IMR-90 (cell line): Measurements from ENCODE around the gene ITPR2. TPM values are rescaled to one million over a fixed set of nuclear protein-coding genes. Genes with fewer than 3 reads are reported as not detected.
"Not testable (repeated sequence)": the region's sequence is repeated elsewhere in the genome, so short reads cannot be mapped to it uniquely, and the experiment has no call there.

Experiments
- ATAC-seq: fragments of 200-7000 bp; cut with Tn5 transposase; 2 replicates; pipeline ENCODE4 v1.9.1; 2020; ENCODE audit warnings: low read depth, mild to moderate bottlenecking, moderate library complexity
- BruUV-seq: library from RNA; stranded (reverse); fragments of 400-500 nt; replicated peaks from 2 replicates; lab custom pipeline; 2021; lab: Mats Ljungman, UMichigan
- CTCF ChIA-PET: fragments of 300-600 bp; formaldehyde crosslinking; extraction: SDS; loops from one replicate; lab custom pipeline; 2021; ENCODE audit warnings: antibody characterized with exemption; lab: Yijun Ruan, JAX
- POLR2A ChIA-PET: fragments of 300-600 bp; sonication (Branson Sonifier 250); formaldehyde crosslinking; loops from one replicate; lab custom pipeline; 2022; ENCODE audit warnings: antibody characterized with exemption; ENCODE audit not compliant: unreplicated experiment; lab: Charles Lee
- DNase-seq: peaks from one replicate; pipeline ENCODE4 v3.0.0; 2013
- H2AFZ ChIP-seq: replicated peaks from 2 replicates; pipeline ENCODE3; 2013; ENCODE audit warnings: low read length, mild to moderate bottlenecking; ENCODE audit not compliant: poor library complexity
- H2AK5ac ChIP-seq: 2 replicates; pipeline ENCODE4 v1.6.1; 2013; ENCODE audit warnings: low read depth, low read length, inconsistent platforms
- H2AK9ac ChIP-seq: replicated peaks from 2 replicates; pipeline ENCODE3; 2013; ENCODE audit warnings: mild to moderate bottlenecking, low read depth, low read length, moderate library complexity; ENCODE audit not compliant: poor library complexity
- H2BK120ac ChIP-seq: 2 replicates; pipeline ENCODE4 v1.6.1; 2013; ENCODE audit warnings: low read depth, low read length, inconsistent platforms
- H2BK15ac ChIP-seq: 3 replicates; pipeline ENCODE4 v1.6.1; 2013; ENCODE audit warnings: low read depth, low read length, inconsistent platforms
- H2BK20ac ChIP-seq: 2 replicates; pipeline ENCODE4 v1.6.1; 2013; ENCODE audit warnings: low read depth, mild to moderate bottlenecking, inconsistent platforms, low read length, moderate library complexity
- H2BK5ac ChIP-seq: 2 replicates; pipeline ENCODE4 v1.6.1; 2013; ENCODE audit warnings: mild to moderate bottlenecking, low read depth, low read length, inconsistent platforms; ENCODE audit not compliant: poor library complexity, severe bottlenecking
- H3K14ac ChIP-seq: replicated peaks from 2 replicates; pipeline ENCODE4 v1.6.1; 2013; ENCODE audit warnings: low read depth, low read length, inconsistent platforms
- H3K18ac ChIP-seq: 2 replicates; pipeline ENCODE4 v1.6.1; 2013; ENCODE audit warnings: low read depth, low read length, control low read depth
- H3K23ac ChIP-seq: 2 replicates; pipeline ENCODE4 v1.6.1; 2013; ENCODE audit warnings: low read depth, low read length, inconsistent platforms
- H3K27ac ChIP-seq: 2 replicates; pipeline ENCODE4 v1.5.1; 2013; ENCODE audit warnings: mild to moderate bottlenecking, control low read depth, low read length; ENCODE audit not compliant: insufficient read depth
- H3K27me3 ChIP-seq: 2 replicates; pipeline ENCODE4 v1.6.1; 2013; ENCODE audit warnings: low read length; ENCODE audit not compliant: control insufficient read depth, insufficient read depth
- H3K36me3 ChIP-seq: 2 replicates; pipeline ENCODE4 v1.6.1; 2013; ENCODE audit warnings: low read length, mixed read lengths; ENCODE audit not compliant: control insufficient read depth, insufficient read depth
- H3K4ac ChIP-seq: 2 replicates; pipeline ENCODE4 v1.6.1; 2013; ENCODE audit warnings: low read depth, low read length, inconsistent platforms
- H3K4me1 ChIP-seq: 2 replicates; pipeline ENCODE4 v1.6.1; 2013; ENCODE audit warnings: low read length, mixed read lengths; ENCODE audit not compliant: control insufficient read depth, insufficient read depth
- H3K4me2 ChIP-seq: 2 replicates; pipeline ENCODE4 v1.6.1; 2013; ENCODE audit warnings: low read depth, mild to moderate bottlenecking, control low read depth, low read length, moderate library complexity
- H3K4me3 ChIP-seq: 2 replicates; pipeline ENCODE4 v1.5.1; 2013; ENCODE audit warnings: low read depth, mild to moderate bottlenecking, control low read depth, low read length, moderate library complexity; ENCODE audit not compliant: insufficient read depth
- H3K56ac ChIP-seq: 2 replicates; pipeline ENCODE4 v1.6.1; 2013; ENCODE audit warnings: low read length, inconsistent platforms; ENCODE audit not compliant: insufficient read depth; ENCODE audit errors: extremely low read depth
- H3K79me1 ChIP-seq, 2 experiments: 2 replicates each; pipeline ENCODE4 v1.6.1; 2013; ENCODE audit warnings: low read length in 2 of 2, inconsistent platforms in 1 of 2, low read depth in 1 of 2
- H3K9ac ChIP-seq: 2 replicates; pipeline ENCODE4 v1.6.1; 2013; ENCODE audit warnings: low read depth, low read length, control low read depth
- H3K9me1 ChIP-seq: 2 replicates; pipeline ENCODE4 v1.6.1; 2013; ENCODE audit warnings: low read length, inconsistent platforms; ENCODE audit not compliant: insufficient read depth
- H3K9me3 ChIP-seq: 2 replicates; pipeline ENCODE4 v1.6.1; 2013; ENCODE audit warnings: low read length; ENCODE audit not compliant: control insufficient read depth, insufficient read depth
- H4K20me1 ChIP-seq: 2 replicates; pipeline ENCODE4 v1.6.1; 2013; ENCODE audit warnings: low read length, inconsistent platforms; ENCODE audit not compliant: insufficient read depth
- H4K5ac ChIP-seq: 2 replicates; pipeline ENCODE4 v1.6.1; 2013; ENCODE audit warnings: mild to moderate bottlenecking, low read depth, low read length, control low read depth
- H4K8ac ChIP-seq, 2 experiments: 2 replicates each; pipeline ENCODE4 v1.6.1; 2013; ENCODE audit warnings: low read depth in 2 of 2, low read length in 2 of 2, control low read depth in 1 of 2, inconsistent platforms in 1 of 2
- H4K91ac ChIP-seq: 2 replicates; pipeline ENCODE4 v1.6.1; 2013; ENCODE audit warnings: low read depth, low read length, inconsistent platforms; ENCODE audit not compliant: insufficient read depth
- WGBS, 2 experiments: methylation state at CpG; one replicate each; pipeline versions ENCODE4 v1.1.5 to v1.1.7; 2013; ENCODE audit warnings: missing lambda C conversion rate in 2 of 2; ENCODE audit not compliant: insufficient read length in 1 of 2; ENCODE audit errors: extremely low coverage in 2 of 2; 5-methylcytosine and 5-hydroxymethylcytosine counted together
- dilution Hi-C: fragments of 300-500 bp; cut with HindIII; formaldehyde crosslinking; loops from one replicate; pipeline ENCODE4 v1.14.3; 2018; ENCODE audit warnings: low sequenced_read_pairs; ENCODE audit not compliant: unreplicated experiment
- in situ Hi-C: fragments of 300-500 bp; cut with MboI; formaldehyde crosslinking; loops from 3 replicates; pipeline ENCODE4 v1.14.3; 2019; ENCODE audit warnings: low sequenced_read_pairs, inconsistent platforms, mixed read lengths
- intact Hi-C: fragments of 100-400 bp; cut with micrococcal nuclease; formaldehyde crosslinking; loops from 2 replicates; pipeline ENCODE4 v1.10.0; 2022
- polyA plus RNA-seq, 3 experiments: library from polyadenylated mRNA; depleted of rRNA; stranded (reverse); fragments of >200 nt; gene quantifications; 2 replicates each; pipeline ENCODE4 v1.2.3, GENCODE V29; 2012; ENCODE audit warnings: low replicate concordance in 1 of 3
- total RNA-seq: library from RNA; depleted of rRNA; stranded (reverse); fragments of >200 nt; gene quantifications from 2 replicates; pipeline ENCODE4 v1.2.3, GENCODE V29; 2012

ITPR2 gene
- total and polyA plus RNA-seq, 2 of the 4 experiments (the other 2 are of a cell fraction): 1.2 to 9.0 TPM

DNA sequence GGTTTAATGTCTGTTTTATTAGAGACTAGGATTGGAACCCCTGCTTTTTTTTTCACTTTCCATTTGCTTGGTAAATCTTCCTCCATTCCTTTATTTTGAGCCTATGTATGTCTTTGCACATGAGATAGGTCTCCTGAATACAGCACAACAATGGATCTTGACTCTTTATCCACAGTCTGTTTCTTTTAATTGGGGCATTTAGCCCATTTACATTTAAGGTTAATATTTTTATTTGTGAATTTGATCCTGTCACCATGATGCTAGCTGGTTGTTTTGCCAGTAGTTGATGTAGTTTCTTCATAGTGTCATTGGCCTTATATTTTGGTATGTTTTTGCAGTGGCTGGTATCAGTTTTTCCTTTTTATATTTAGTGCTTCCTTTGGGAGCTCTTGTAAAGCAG is 518.9 kb downstream of the ITPR2 start:
- H4K91ac ChIP-seq, H3K9ac ChIP-seq, H3K79me1 ChIP-seq, DNase-seq, H4K20me1 ChIP-seq, H3K56ac ChIP-seq, POLR2A ChIA-PET, H4K8ac ChIP-seq, H3K4ac ChIP-seq, H3K9me1 ChIP-seq, H2BK120ac ChIP-seq, intact Hi-C loops, H2BK5ac ChIP-seq, H2BK20ac ChIP-seq, H2BK15ac ChIP-seq, in situ Hi-C loops, H3K27me3 ChIP-seq, H2AFZ ChIP-seq, H3K18ac ChIP-seq, CTCF ChIA-PET, BruUV-seq, H3K14ac ChIP-seq, H4K5ac ChIP-seq, H3K4me2 ChIP-seq, H3K27ac ChIP-seq, dilution Hi-C loops, H3K36me3 ChIP-seq, H3K23ac ChIP-seq, H3K9me3 ChIP-seq, H2AK9ac ChIP-seq, H3K4me1 ChIP-seq, ATAC-seq, H3K4me3 ChIP-seq, H2AK5ac ChIP-seq: not testable (repeated sequence)

DNA sequence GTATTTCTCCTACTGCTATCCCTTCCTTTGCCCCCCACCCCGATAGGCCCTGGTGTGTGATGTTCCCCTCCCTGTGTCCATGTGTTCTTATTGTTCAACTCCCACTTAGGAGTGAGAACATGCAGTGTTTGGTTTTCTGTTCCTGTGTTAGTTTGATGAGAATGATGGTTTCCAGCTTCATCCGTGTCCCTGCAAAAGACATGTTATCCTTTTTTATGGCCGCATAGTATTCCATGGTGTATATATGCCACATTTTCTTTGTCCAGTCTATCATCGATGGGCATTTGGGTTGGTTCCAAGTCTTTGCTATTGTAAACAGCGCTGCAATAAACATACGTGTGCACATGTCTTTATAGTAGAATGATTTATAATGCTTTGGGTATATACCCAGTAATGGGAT is 522.5 kb downstream of the ITPR2 start:
- H2BK120ac ChIP-seq, H2AFZ ChIP-seq, dilution Hi-C loops, H3K14ac ChIP-seq, DNase-seq, H2BK15ac ChIP-seq, H4K91ac ChIP-seq, H3K36me3 ChIP-seq, ATAC-seq, H2BK20ac ChIP-seq, H3K18ac ChIP-seq, BruUV-seq, H3K9me3 ChIP-seq, H3K56ac ChIP-seq, H3K4me2 ChIP-seq, H3K23ac ChIP-seq, POLR2A ChIA-PET, H3K9ac ChIP-seq, H3K79me1 ChIP-seq, H2AK9ac ChIP-seq, H3K27me3 ChIP-seq, H4K20me1 ChIP-seq, H2AK5ac ChIP-seq, intact Hi-C loops, H3K4ac ChIP-seq, H3K4me1 ChIP-seq, H3K9me1 ChIP-seq, H4K8ac ChIP-seq, H3K27ac ChIP-seq, H2BK5ac ChIP-seq, H4K5ac ChIP-seq, CTCF ChIA-PET, in situ Hi-C loops, H3K4me3 ChIP-seq: not testable (repeated sequence)
- WGBS, 2 experiments: no CpG with 5 or more reads among the region's 6 CpGs
